Measurements from ENCODE around the gene PRCC. TPM values are rescaled to one million over a fixed set of nuclear protein-coding genes. Genes with fewer than 3 reads are reported as not detected.

Gene PRCC
- total RNA-seq, 1 experiment from 2014 or later = 80.4 TPM

- Mint-ChIP-seq H3K27me3 (ENCODE audit: unreplicated experiment) (no peaks in the 10 kb centered on the region), H3K9me3 (ENCODE audit: low read depth, unreplicated experiment) (no peaks in the 10 kb centered on the region), H3K36me3 (ENCODE audit: insufficient read depth, unreplicated experiment) (peaks cover 44% of the 10 kb centered on the region), H3K4me1 (ENCODE audit: low read depth, unreplicated experiment) (no peaks in the 10 kb centered on the region), H3K4me3 (ENCODE audit: low read depth, unreplicated experiment) (no peak overlapping the region), H3K27ac (ENCODE audit: unreplicated experiment) (no peak overlapping the region)
- no TSS peak for BruUV-seq (replicated peaks)
- no peak for TF ChIP-seq CTCF (IDR thresholded peaks at IDR 0.05; ENCODE audit: unreplicated experiment)
- intact Hi-C loops (cut with micrococcal nuclease; ENCODE audit: unreplicated experiment) = no loop called here
- CTCF ChIA-PET = interaction anchor here (0.7 kb wide), 2 partner anchors 41 to 69 kb away, joined by 6 to 7 read pairs; no protein-coding TSS in a partner anchor
- no peak for DNase-seq
Observed at GRCh38 chr1:156788136-156788535, 20.8 kb downstream of the PRCC start.

GRCh38 chr1:156789621-156790318, 22.4 kb downstream of the PRCC start:
- TF ChIP-seq CTCF (IDR thresholded peaks at IDR 0.05; ENCODE audit: unreplicated experiment) = no peak
- no peaks in the 10 kb centered on the region for H3K27me3 Mint-ChIP-seq (ENCODE audit: unreplicated experiment)
- H3K36me3 Mint-ChIP-seq (ENCODE audit: insufficient read depth, unreplicated experiment) = peaks cover 54% of the 10 kb centered on the region
- DNase-seq = no peak
- H3K4me3 Mint-ChIP-seq (ENCODE audit: low read depth, unreplicated experiment) = no peak overlapping the region
- no peak overlapping the region for H3K27ac Mint-ChIP-seq (ENCODE audit: unreplicated experiment)
- intact Hi-C loops (cut with micrococcal nuclease; ENCODE audit: unreplicated experiment) = no loop called here
- H3K9me3 Mint-ChIP-seq (ENCODE audit: low read depth, unreplicated experiment) = no peaks in the 10 kb centered on the region
- no TSS peak for BruUV-seq (replicated peaks)
- CTCF ChIA-PET = no interaction called here
- no peaks in the 10 kb centered on the region for H3K4me1 Mint-ChIP-seq (ENCODE audit: low read depth, unreplicated experiment)

- no peak overlapping the region for H3K4me3 Mint-ChIP-seq (ENCODE audit: low read depth, unreplicated experiment)
- DNase-seq = no peak
- H3K27ac Mint-ChIP-seq (ENCODE audit: unreplicated experiment) = no peak overlapping the region
- intact Hi-C loops (cut with micrococcal nuclease; ENCODE audit: unreplicated experiment) = no loop called here
- TF ChIP-seq CTCF (IDR thresholded peaks at IDR 0.05; ENCODE audit: unreplicated experiment) = no peak
- CTCF ChIA-PET = interaction anchor here (0.6 to 0.8 kb wide), 4 partner anchors 65 to 575 kb away, joined by 3 to 4 read pairs (median 3); partner anchors contain the start of gene METTL25B
- no peaks in the 10 kb centered on the region for H3K4me1 Mint-ChIP-seq (ENCODE audit: low read depth, unreplicated experiment)
- H3K27me3 Mint-ChIP-seq (ENCODE audit: unreplicated experiment) = no peaks in the 10 kb centered on the region
- no TSS peak for BruUV-seq (replicated peaks)
- no peaks in the 10 kb centered on the region for H3K9me3 Mint-ChIP-seq (ENCODE audit: low read depth, unreplicated experiment)
- peaks cover 69% of the 10 kb centered on the region for H3K36me3 Mint-ChIP-seq (ENCODE audit: insufficient read depth, unreplicated experiment)
Observed at GRCh38 chr1:156794506-156795373, 27.4 kb downstream of the PRCC start.

- CTCF ChIA-PET = interaction anchor here (0.6 to 0.8 kb wide), 3 partner anchors 64 to 69 kb away, joined by 3 read pairs; partner anchors contain the start of gene METTL25B
- intact Hi-C loops (cut with micrococcal nuclease; ENCODE audit: unreplicated experiment) = no loop called here
- peaks cover 75% of the 10 kb centered on the region for H3K36me3 Mint-ChIP-seq (ENCODE audit: insufficient read depth, unreplicated experiment)
Observed at GRCh38 chr1:156795374-156795733, 28.0 kb downstream of the PRCC start.

More at GRCh38 chr1:156795374-156795733, 28.0 kb downstream of the PRCC start:
- BruUV-seq (replicated peaks) = no TSS peak
- no peaks in the 10 kb centered on the region for H3K4me1 Mint-ChIP-seq (ENCODE audit: low read depth, unreplicated experiment)
- TF ChIP-seq CTCF (IDR thresholded peaks at IDR 0.05; ENCODE audit: unreplicated experiment) = no peak
- no peak overlapping the region for H3K4me3 Mint-ChIP-seq (ENCODE audit: low read depth, unreplicated experiment)
- H3K9me3 Mint-ChIP-seq (ENCODE audit: low read depth, unreplicated experiment) = no peaks in the 10 kb centered on the region
- no peak overlapping the region for H3K27ac Mint-ChIP-seq (ENCODE audit: unreplicated experiment)
- no peak for DNase-seq
- H3K27me3 Mint-ChIP-seq (ENCODE audit: unreplicated experiment) = no peaks in the 10 kb centered on the region
